ENCODE results near the gene DRD2.

GRCh38 chr11:113410414-113411135, 64.6 kb downstream of the DRD2 start:
- TF ChIP-seq CTCF (conservative IDR thresholded peaks at IDR 0.05; ENCODE audit: low read length) (no peak), EZH2phosphoT487 (IDR thresholded peaks at IDR 0.05; ENCODE audit: borderline replicate concordance, low read depth, low read length) (no peak)

Measured in OCI-LY7 (cell line).